IPS DF 19.7 (cell line): ENCODE measurements around the gene ESRP2.

Source experiments
- DNase-seq: peaks from one replicate; pipeline ENCODE4 v3.0.0-alpha.2; 2013; ENCODE audit warnings: low read depth, low spot score

Gene ESRP2

GRCh38 chr16:68235887-68236136 is at the start of gene ESRP2:
TSS of gene ESRP2 (minus strand) at chr16:68236127. CDS start at chr16:68236045, 82 bp downstream.
- DNase-seq, result no peak

DNA sequence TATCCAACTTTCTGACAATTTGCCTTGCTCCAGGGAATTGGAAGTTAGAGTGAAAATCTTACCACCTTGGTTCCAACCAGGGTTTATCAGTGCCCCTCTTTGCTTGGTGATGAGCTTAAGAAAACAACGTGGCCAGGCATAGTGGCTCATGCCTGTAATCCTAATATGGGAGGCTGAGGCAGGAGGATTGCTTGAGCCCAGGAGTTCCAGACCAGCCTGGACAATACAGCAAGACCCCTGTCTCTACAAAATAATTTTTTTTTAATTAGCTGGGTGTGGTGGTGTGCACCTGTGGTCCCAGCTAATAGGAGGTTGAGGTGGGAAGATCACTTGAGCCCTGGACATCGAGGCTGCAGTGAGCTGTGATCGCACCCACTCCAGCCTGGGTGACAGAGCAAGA is 49.8 kb upstream of the ESRP2 start:
- no peak for DNase-seq

DNA sequence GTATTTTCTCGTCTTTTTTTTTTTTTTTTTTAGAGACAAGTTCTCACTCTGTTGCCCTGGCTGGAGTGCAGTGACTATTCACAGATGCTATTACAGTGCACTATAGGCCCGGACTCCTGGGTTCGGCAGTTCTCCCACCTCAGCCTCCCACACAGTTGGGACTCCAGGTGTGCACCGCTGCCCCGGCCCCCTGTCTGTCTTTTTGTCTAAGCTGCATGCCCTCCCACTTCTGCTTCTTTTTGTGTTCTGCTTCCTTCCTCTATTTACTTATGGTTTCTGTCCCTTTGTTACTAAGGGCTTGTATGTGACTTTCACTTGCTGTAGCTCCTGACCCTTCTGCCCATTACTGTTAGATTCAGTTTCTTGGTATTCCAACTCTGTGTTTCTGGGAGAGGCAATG is 48.9 kb upstream of the ESRP2 start:
- DNase-seq, result no peak

- DNase-seq, result no peak
Observed at GRCh38 chr16:68283801-68284598, 48.1 kb upstream of the ESRP2 start.

GRCh38 chr16:68283346-68283745 is 47.4 kb upstream of the ESRP2 start:
- DNase-seq, result no peak

DNA sequence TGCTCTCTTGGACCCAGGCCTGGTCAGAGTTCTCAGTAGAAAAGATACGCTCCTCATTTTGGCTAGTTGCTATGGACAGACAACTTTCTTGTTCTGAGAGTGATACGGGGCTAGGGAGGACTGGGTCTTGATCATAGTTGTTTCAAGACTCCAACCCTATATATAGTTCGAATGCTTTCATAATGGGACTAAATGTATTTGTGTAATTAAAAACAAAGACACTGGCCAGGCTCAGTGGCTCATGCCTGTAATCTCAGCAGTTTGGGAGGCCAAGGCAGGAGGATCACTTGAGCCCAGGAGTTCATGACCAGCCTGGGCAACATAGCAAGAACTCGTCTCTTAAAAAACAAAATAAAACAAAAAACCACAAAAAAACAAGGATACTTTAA is 46.1 kb upstream of the ESRP2 start:
- no peak for DNase-seq

GRCh38 chr16:68281368-68282063 is 45.6 kb upstream of the ESRP2 start:
- DNase-seq, result no peak

- no peak for DNase-seq
Observed at GRCh38 chr16:68279726-68280558, 44.0 kb upstream of the ESRP2 start.

GRCh38 chr16:68276223-68276622 is 40.3 kb upstream of the ESRP2 start:
- DNase-seq, result no peak

- DNase-seq, result no peak
Observed at GRCh38 chr16:68275611-68276191, 39.8 kb upstream of the ESRP2 start.

DNA sequence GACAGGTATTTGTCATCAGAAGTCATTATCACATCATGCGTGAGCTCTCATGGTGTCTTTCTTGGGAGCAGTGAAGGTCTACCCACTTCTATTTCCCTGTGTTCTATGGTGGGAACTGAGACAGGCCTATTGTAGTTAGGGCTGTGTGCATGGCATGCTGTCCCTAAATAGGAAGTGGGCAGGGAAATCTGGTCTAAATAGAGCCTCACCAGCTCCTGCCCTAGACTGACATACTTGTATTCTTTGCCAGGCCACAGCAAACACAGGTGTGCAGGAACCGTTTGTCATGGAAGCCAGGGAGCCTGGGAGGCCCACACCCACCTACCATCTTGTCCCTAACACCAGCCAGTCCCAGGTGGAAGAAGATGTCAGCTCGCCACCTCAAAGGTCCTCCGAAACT is 38.5 kb upstream of the ESRP2 start:
- DNase-seq, result no peak

DNA sequence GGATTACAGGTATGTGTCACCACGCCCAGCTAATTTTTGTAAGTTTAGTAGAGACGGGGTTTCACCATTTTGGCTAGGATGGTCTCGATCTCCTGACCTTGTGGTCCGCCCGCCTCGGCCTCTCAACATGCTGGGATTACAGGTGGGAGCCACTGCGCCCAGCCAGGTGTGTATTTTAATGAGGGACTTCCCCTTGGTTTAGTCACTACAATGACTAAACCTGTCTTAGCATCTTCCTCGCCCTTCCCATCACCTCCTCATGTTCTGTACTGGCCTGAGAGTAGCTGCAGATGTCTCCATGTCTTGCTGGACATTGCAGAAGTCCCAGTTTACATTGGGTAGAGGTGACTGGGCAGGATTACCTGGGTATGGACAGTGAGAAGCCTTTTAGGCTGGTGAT is 38.0 kb upstream of the ESRP2 start:
- DNase-seq, result no peak

DNA sequence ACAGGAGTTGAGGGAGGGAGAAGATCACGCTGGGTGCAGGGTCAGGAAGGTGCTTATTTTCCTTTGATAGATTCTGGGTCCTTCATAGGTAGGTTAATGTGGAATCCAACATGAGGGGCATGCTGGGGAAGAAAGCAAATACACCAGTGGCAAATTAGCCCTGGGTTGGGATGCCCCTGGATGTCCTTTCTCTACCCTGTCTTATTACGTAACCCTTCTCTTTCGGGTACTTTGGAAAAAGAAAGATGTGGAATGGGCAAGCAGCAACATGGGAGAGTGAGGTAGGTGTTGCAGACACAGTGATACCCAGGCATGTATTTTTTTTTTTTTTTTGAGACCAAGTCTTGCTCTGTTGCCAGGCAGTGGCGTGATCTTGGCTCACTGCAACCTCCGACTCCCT is 37.5 kb upstream of the ESRP2 start:
- no peak for DNase-seq

DNA sequence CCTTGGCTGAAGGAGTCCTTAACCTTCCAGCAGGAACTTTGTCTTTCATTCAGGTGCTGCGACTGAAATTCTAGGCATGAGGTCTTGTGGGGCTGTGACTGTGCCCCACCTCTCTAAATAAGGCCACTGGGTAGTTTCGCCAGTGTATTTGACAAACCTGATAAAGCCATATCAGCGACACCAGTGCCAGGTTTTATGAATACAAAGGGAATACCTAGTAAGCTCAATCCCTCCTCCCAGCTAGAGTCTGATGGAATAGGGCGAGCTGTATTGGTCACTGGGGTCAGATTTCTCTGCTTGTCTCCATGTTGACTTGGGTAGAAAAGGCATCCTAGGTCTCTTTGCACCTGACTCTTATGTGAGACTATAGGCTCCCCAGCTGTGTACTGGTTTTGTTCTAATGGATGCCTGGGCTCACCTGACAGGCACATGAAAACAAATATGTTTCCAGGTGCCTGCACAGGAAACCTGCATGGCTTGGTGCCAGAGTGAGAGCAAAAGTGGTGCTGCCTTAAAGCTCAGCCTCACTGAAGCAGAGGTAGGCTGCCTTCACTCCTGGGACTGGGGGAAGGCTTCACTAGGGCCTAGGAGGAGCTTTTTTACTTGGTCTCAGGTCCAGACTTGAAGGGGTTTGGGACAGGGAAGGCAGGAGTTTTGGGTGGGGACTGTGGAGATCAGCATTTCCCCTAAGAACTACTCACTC is 36.7 kb upstream of the ESRP2 start:
- no peak for DNase-seq

GRCh38 chr16:68270353-68270752 is 34.4 kb upstream of the ESRP2 start:
- DNase-seq, result no peak

GRCh38 chr16:68269793-68270192 is 33.9 kb upstream of the ESRP2 start:
- no peak for DNase-seq

DNA sequence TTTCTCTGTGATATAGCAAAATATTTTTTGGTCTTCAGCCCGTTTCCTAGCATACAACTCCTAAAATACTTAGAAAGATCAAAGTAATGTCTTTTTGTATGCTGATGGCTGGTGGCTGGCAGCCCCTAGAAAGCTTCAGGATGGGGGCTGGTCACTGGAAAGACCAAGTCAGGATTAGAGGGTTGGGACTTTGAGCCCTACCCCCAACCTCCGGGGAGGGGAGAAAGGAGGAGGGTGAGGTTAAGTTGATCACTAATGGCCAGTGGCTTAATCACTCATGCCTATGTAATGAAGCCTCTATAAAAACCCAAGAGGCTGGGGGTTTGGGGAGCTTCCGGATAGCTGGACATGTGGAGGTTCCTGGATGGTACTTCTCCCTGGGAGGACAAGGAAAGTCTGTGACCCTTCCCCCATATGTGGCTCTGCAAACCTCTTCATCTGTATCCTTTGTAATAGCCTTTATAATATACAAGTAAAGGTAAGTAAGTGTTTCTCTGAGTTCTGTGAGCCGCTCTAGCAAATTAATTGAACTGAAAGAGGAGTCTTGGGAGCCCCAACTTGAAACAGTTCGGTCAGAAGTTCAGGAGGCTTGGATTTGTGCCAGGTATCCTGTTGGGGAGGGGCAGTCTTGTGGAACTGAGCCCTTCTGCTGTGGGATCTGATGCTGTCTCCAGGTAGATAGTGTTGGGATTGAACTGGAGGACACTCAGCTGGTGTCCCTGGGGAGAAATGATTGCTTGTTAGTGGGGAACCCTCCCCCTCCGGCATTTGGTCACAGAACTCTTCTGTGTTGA is 31.9 kb upstream of the ESRP2 start:
- no peak for DNase-seq

DNA sequence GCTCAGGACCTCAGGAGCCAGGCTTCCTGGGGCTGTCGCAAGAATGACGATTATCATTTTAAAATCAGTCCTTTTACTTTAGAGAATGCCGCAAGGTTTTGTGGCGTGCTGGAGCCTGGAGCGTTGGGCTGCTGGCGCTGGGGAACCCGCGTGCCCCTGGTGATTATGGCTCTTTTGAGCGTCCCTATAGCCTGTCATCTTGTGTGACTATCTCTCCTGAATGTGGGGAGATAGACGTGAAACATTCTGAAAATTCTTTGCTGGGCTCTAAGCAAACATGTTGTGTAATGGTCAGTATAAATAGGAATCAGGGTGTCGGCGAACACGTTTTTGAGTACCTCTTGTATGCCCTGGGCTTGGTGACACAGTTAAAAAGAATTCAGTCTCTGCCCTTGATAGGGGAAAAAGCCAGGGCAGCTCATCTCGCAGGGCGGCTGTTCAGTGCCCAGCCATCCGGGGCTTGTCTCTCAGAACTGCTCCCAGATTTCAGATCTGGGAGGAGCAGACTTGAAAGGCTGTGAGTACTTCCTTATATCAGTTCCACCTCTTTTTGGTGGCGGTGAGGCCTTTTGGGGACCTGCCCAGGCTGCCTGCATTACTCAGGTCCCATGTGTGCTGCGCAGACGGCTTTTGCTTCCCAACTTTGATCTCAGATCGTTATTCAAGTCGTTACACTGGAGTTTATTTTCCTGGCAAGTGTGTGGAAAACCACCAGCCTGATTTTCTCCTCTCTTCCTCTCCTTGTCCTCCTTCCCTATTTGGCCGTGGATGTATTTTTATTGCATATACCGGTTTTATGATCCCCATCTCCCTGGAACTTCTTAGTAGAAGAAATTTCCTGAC is 29.4 kb upstream of the ESRP2 start:
- DNase-seq, result no peak

DNA sequence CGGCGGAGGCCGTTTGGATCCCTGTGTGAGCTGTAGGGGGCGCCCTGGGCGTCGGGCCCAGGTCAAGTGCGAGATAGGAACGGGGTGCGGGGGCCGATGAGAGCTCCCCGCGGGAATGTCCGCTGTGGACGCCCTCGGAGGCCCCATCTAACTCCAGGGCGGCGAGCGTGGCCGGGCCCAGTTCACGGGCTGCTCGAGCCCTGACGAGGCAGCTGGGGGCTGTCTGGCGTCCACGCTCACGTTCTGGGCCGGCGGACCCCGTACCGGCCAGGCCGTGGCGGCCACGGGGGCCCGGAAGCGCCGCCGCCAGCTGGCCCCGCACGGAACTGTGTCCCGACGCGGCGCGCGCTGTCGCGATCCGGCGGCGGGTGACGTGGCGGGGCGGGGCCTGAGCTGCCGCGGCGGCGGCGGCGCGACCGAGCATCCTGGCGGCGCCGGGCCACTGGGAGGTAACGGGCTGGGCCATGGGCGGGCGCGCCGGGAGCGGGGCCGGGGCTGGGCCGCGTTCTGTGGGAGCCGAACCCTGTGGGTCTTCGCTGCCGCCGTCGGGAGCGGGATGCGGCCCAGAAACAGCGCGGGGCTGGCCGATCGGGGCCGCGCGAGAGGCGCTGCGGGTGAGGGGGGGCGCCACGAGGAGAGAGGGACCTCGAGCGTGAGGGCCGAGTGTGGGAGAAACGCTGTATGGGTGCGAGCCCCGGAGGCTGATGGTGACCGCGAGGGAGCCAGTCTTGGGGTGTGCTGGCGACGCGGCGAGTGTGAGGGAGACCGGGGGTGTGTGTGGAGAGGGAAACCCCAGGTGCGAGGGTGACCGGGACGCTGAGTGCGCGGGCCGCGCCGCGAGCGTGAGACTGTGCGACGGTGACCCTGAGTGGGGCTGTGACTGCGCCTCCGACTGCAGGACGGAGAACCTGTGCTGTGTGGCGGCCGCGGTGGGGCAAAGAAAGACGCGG is 28.5 kb upstream of the ESRP2 start, which contains the start of gene SLC7A6:
Gene SLC7A6, plus strand, starts transcription at position 399 of the 950 bp plus-strand sequence. CDS start 10,201 bp downstream, outside the sequence.
- no peak for DNase-seq
